Naive thymus-derived CD4-positive, alpha-beta T cell (primary cell): ENCODE results near the gene PLEKHA5. TPM values are rescaled to one million over a fixed set of nuclear protein-coding genes. Genes with fewer than 3 reads are reported as not detected.
A peak's percentile ranks its signal among the peaks of the same experiment; 100 is the strongest.

Experiments used
- ATAC-seq: fragments of 150-1000 bp; cut with Tn5 transposase; 2 replicates; pipeline ENCODE4 v1.10.0; 2021; ENCODE audit warnings: mild to moderate bottlenecking, moderate library complexity
- CTCF ChIA-PET: fragments of 350-600 bp; sonication (Branson Sonifier 250); formaldehyde crosslinking; loops from one replicate; lab custom pipeline; 2021; ENCODE audit warnings: antibody characterized with exemption; lab: Charles Lee
- POLR2A ChIA-PET: fragments of 350-600 bp; sonication (Branson Sonifier 250); formaldehyde crosslinking; loops from one replicate; lab custom pipeline; 2021; ENCODE audit warnings: antibody characterized with exemption, inconsistent platforms; lab: Charles Lee
- DNase-seq, 9 donors: peaks; one replicate each; pipeline versions ENCODE4 v3.0.0 to v3.0.0-alpha.2; 2020 to 2022; ENCODE audit warnings: mixed read lengths in 1 of 9
- H3K27ac ChIP-seq: one replicate; pipeline ENCODE4 v1.7.0; 2013; ENCODE audit warnings: mild to moderate bottlenecking, low read depth, low read length, moderate library complexity
- H3K27me3 ChIP-seq, 2 donors: one replicate each; pipeline ENCODE4 v1.7.0; 2013; ENCODE audit warnings: low read length in 2 of 2, mild to moderate bottlenecking in 2 of 2, moderate library complexity in 2 of 2; ENCODE audit not compliant: control insufficient read depth in 2 of 2, insufficient read depth in 2 of 2
- H3K36me3 ChIP-seq, 3 experiments: 1 replicate in 2 of 3; 2 replicates in 1 of 3; pipeline ENCODE4 v1.7.0; 2013; ENCODE audit warnings: low read length in 3 of 3, mild to moderate bottlenecking in 3 of 3, moderate library complexity in 1 of 3; ENCODE audit not compliant: insufficient read depth in 3 of 3, control insufficient read depth in 2 of 3
- H3K4me1 ChIP-seq, 2 donors: one replicate each; pipeline ENCODE4 v1.7.0; 2013; ENCODE audit warnings: low read length in 2 of 2, mild to moderate bottlenecking in 2 of 2, moderate library complexity in 1 of 2; ENCODE audit not compliant: control insufficient read depth in 2 of 2, insufficient read depth in 2 of 2
- H3K4me3 ChIP-seq: 2 replicates; pipeline ENCODE4 v1.7.0; 2013; ENCODE audit warnings: mild to moderate bottlenecking, low read length
- H3K9me3 ChIP-seq, 3 experiments: 1 replicate in 2 of 3; 2 replicates in 1 of 3; pipeline ENCODE4 v1.7.0; 2013; ENCODE audit warnings: low read length in 3 of 3; ENCODE audit not compliant: control insufficient read depth in 2 of 3
- H3K27ac Mint-ChIP-seq, 9 donors: one replicate each; pipeline ENCODE4 v1.8.0; 2020 to 2022; ENCODE audit warnings: mixed read lengths in 9 of 9, mild to moderate bottlenecking in 8 of 9, moderate library complexity in 5 of 9, inconsistent platforms in 2 of 9
- H3K27me3 Mint-ChIP-seq, 5 donors: one replicate each; pipeline ENCODE4 v1.8.0; 2021 to 2022; ENCODE audit warnings: mixed read lengths in 5 of 5, mild to moderate bottlenecking in 1 of 5
- H3K36me3 Mint-ChIP-seq, 5 donors: one replicate each; pipeline ENCODE4 v1.8.0; 2020 to 2022; ENCODE audit warnings: mixed read lengths in 5 of 5, mild to moderate bottlenecking in 3 of 5, inconsistent platforms in 1 of 5
- H3K4me1 Mint-ChIP-seq, 7 donors: one replicate each; pipeline ENCODE4 v1.8.0; 2020 to 2022; ENCODE audit warnings: mixed read lengths in 7 of 7, mild to moderate bottlenecking in 3 of 7, inconsistent platforms in 1 of 7
- H3K4me3 Mint-ChIP-seq, 10 donors: one replicate each; pipeline ENCODE4 v1.8.0; 2020 to 2022; ENCODE audit warnings: mild to moderate bottlenecking in 10 of 10, mixed read lengths in 10 of 10, moderate library complexity in 6 of 10, inconsistent platforms in 2 of 10
- H3K9me3 Mint-ChIP-seq, 11 donors: one replicate each; pipeline ENCODE4 v1.8.0; 2020 to 2022; ENCODE audit warnings: mixed read lengths in 11 of 11, mild to moderate bottlenecking in 4 of 11, inconsistent platforms in 1 of 11, moderate library complexity in 1 of 11
- intact Hi-C, 2 donors: fragments of 100-400 bp; cut with micrococcal nuclease; formaldehyde crosslinking; loops; one replicate each; pipeline ENCODE4 v1.15.1; 2023
- polyA plus RNA-seq, 2 donors: library from polyadenylated mRNA; unstranded; fragments of 300-500 nt; fragmentation: Illumina TruSeq; gene quantifications; one replicate each; pipeline ENCODE4 v1.2.3, GENCODE V29; 2021
- total RNA-seq, 6 experiments: library from RNA in 5 of 6; stranded (reverse) in 5 of 6; gene quantifications; 1 replicate in 5 of 6; 2 replicates in 1 of 6; pipeline ENCODE4 v1.2.3 and lab custom pipeline; 2021 to 2026

Gene PLEKHA5
- total and polyA plus RNA-seq, 7 experiments from 2014 or later = 0.32 to 5.3 (median 1.3) TPM

DNA sequence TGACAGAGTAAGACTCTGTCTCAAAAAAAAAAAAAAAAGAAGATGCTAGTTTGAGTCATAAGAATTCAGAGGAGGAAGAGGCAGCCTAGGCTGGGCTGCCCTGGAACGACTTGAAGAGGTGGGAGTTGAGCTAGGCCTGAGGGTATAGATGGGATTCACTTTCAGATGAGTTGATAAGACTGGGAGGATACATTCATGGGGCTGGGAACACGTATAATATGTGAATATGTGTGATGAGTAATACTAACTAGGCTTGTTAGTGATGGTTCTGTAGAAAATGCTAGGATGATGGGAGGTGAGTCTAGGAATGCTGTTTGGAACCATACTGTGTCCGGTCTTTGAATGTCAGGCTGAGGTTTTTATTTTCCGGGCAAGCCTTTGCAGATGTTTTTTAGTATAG is 9.0 kb downstream of the PLEKHA5 start:
- no peak for ATAC-seq
- intact Hi-C loops = no loop called here
- Histone ChIP-seq H3K27me3 (no peaks in the 10 kb centered on the region), H3K36me3 (no peaks in the 10 kb centered on the region), H3K4me3 (no peak overlapping the region), H3K27ac (no peak overlapping the region), H3K9me3 (no peaks in the 10 kb centered on the region), H3K4me1 (no peaks in the 10 kb centered on the region)
- CTCF ChIA-PET = no interaction called here
- Mint-ChIP-seq H3K27ac (peak overlapping the region in 1 of 9 donors; percentile 53), H3K9me3 (peaks cover 0 to 4% (median 0%) of the 10 kb centered on the region in 11 donors), H3K4me3 (no peak overlapping the region), H3K27me3 (peaks cover 9 to 27% (median 11%) of the 10 kb centered on the region in 5 donors), H3K4me1 (peaks cover 0 to 3% (median 0%) of the 10 kb centered on the region in 7 donors), H3K36me3 (no peaks in the 10 kb centered on the region)
- no peak for DNase-seq
- POLR2A ChIA-PET = no interaction called here

DNA sequence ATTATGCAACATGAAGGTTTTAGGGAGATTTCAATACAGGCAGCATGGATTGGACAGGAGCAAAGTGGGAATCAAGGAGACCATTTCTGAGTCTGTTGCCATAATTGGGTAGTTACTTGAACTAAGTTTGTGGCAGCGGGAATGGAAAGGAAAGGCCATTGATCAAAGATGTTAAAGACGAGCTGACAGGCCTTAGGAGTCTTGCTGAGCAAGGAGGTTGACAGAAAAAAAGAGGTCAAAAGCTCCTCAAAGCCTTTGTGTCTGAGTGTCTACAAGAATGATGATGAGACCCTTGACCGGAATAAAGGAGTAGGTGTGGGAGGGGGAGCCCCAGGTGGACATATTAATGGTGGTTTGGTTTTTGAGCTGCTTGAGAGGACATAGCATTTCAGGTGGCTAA is 9.4 kb downstream of the PLEKHA5 start:
- POLR2A ChIA-PET = no interaction called here
- no peak overlapping the region for H3K4me3 ChIP-seq
- Mint-ChIP-seq H3K27ac (peak overlapping the region in 1 of 9 donors; percentile 53), H3K4me3 (no peak overlapping the region), H3K9me3 (peaks cover 0 to 4% (median 0%) of the 10 kb centered on the region in 11 donors), H3K36me3 (no peaks in the 10 kb centered on the region), H3K4me1 (peaks cover 0 to 3% (median 0%) of the 10 kb centered on the region in 7 donors), H3K27me3 (peaks cover 5 to 23% (median 11%) of the 10 kb centered on the region in 5 donors)
- DNase-seq (no peak), ATAC-seq (no peak)
- no peaks in the 10 kb centered on the region for H3K27me3 ChIP-seq
- H3K9me3 ChIP-seq = no peaks in the 10 kb centered on the region
- no peak overlapping the region for H3K27ac ChIP-seq
- no peaks in the 10 kb centered on the region for H3K36me3 ChIP-seq
- CTCF ChIA-PET = no interaction called here
- intact Hi-C loops = no loop called here
- no peaks in the 10 kb centered on the region for H3K4me1 ChIP-seq

DNA sequence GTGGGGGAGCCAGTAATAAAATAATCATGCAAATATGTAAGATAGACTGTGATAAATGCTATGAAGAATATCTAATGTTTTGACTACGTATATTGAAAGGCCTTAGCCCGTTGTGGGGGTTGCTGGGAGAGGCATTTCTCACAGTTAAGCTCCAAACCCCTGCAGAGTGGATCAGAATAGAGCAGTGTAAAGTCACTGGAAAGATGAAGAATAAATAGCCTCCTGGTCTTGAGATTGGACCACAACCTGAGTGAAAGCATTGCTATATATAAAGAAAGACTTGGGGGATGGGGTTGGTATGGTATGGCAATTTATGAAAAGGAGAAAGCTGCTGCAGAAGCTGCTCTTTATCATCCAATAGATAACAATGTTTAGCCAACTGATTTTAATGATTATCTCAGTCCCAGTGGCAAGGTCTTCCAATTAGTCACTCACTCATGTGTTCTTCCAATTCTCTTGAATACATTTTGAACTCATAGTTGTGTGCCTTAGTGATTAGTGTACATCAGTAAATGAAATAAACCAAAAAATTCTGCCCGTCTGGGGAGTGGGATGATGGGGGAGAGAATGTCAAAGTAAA is 10.2 kb downstream of the PLEKHA5 start:
- ATAC-seq (no peak), DNase-seq (no peak)
- Histone ChIP-seq H3K4me1 (no peaks in the 10 kb centered on the region), H3K27ac (no peak overlapping the region), H3K9me3 (no peaks in the 10 kb centered on the region), H3K36me3 (no peaks in the 10 kb centered on the region), H3K4me3 (no peak overlapping the region), H3K27me3 (no peaks in the 10 kb centered on the region)
- Mint-ChIP-seq H3K36me3 (no peaks in the 10 kb centered on the region), H3K9me3 (peaks cover 0 to 4% (median 0%) of the 10 kb centered on the region in 11 donors), H3K27me3 (peaks cover 2 to 18% (median 8%) of the 10 kb centered on the region in 5 donors), H3K27ac (no peak overlapping the region), H3K4me1 (peaks cover 0 to under 1% (median 0%) of the 10 kb centered on the region in 7 donors), H3K4me3 (no peak overlapping the region)
- CTCF ChIA-PET = no interaction called here
- POLR2A ChIA-PET = no interaction called here
- intact Hi-C loops = no loop called here

DNA sequence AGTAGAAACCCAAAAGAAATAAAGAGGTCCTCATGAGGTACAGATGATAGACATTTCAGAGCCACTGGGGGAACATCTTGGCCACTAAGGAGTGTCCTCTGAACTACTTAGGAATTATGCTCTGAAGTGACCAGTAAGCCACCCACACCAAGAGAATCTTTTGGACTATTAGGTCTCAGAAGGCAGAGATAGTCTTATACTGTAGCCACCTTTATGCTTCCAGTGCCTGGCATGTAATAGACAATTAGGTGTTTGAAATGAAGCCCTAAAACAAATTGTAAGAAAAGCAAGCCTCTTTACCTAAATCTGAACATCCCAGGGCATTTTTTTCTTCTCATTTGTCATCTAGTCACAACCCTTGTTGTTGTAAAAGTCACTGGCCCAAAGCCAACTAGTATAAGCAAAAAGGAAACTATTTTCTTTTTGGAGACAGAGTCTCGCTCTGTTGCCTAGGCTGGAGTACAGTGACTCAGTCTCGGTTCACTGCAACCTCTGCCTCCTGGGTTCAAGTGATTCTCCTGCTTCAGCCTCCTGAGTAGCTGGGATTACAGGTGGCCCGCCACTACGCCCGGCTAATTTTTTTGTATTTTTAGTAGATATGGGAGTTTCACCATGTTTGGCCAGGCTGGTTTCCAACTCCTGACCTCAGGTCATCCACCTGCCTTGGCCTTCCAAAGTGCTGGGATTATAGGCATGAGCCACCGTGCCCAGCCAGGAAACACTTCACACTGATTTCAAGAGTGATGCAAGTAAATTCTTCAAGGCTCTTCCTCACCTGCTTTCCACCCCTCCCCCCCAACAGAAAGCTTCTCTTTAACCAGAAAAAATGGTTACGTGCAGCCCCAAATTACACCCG is 11.1 kb downstream of the PLEKHA5 start:
- ChIA-PET POLR2A (no interaction called here), CTCF (no interaction called here)
- H3K27ac Mint-ChIP-seq = no peak overlapping the region
- no peaks in the 10 kb centered on the region for H3K4me1 ChIP-seq
- H3K4me3 ChIP-seq = no peak overlapping the region
- H3K4me1 Mint-ChIP-seq = no peaks in the 10 kb centered on the region
- H3K9me3 ChIP-seq = no peaks in the 10 kb centered on the region
- no peak for DNase-seq
- ATAC-seq = no peak
- H3K36me3 Mint-ChIP-seq = no peaks in the 10 kb centered on the region
- H3K36me3 ChIP-seq = no peaks in the 10 kb centered on the region
- H3K27me3 Mint-ChIP-seq = peaks cover 0 to 9% (median 4%) of the 10 kb centered on the region in 5 donors
- H3K9me3 Mint-ChIP-seq = peaks cover 0 to 4% (median 0%) of the 10 kb centered on the region in 11 donors
- H3K27me3 ChIP-seq = no peaks in the 10 kb centered on the region
- H3K4me3 Mint-ChIP-seq = no peak overlapping the region
- intact Hi-C loops = no loop called here
- no peak overlapping the region for H3K27ac ChIP-seq

DNA sequence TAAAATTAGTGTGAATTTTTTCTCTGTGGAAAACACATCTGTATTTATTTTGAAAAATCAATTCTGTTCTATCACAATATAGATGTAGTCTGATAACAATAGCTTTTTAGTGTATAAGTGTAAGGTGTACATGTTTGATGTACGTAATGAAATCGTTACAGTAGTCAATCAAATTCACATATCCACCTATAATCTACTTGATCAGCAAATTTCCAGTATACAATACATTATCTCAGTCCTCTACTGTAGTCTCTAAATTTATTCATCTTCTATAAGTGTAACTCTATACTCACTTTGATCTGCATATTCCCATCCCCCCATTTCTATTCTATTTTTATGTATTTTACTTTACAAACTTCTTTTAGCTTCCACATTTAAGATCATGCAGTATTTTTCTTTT is 13.0 kb downstream of the PLEKHA5 start:
- no peaks in the 10 kb centered on the region for H3K36me3 Mint-ChIP-seq
- H3K27ac Mint-ChIP-seq = no peak overlapping the region
- CTCF ChIA-PET = no interaction called here
- H3K27ac ChIP-seq = no peak overlapping the region
- no peak for DNase-seq
- peaks cover 0 to 4% (median 0%) of the 10 kb centered on the region in 11 donors for H3K9me3 Mint-ChIP-seq
- H3K4me3 ChIP-seq = no peak overlapping the region
- no peaks in the 10 kb centered on the region for H3K9me3 ChIP-seq
- H3K36me3 ChIP-seq = no peaks in the 10 kb centered on the region
- no peaks in the 10 kb centered on the region for H3K27me3 ChIP-seq
- H3K4me1 Mint-ChIP-seq = no peaks in the 10 kb centered on the region
- intact Hi-C loops = no loop called here
- POLR2A ChIA-PET = no interaction called here
- no peaks in the 10 kb centered on the region for H3K4me1 ChIP-seq
- no peak overlapping the region for H3K4me3 Mint-ChIP-seq
- ATAC-seq = no peak
- H3K27me3 Mint-ChIP-seq = peaks cover 0 to 7% (median 4%) of the 10 kb centered on the region in 5 donors

DNA sequence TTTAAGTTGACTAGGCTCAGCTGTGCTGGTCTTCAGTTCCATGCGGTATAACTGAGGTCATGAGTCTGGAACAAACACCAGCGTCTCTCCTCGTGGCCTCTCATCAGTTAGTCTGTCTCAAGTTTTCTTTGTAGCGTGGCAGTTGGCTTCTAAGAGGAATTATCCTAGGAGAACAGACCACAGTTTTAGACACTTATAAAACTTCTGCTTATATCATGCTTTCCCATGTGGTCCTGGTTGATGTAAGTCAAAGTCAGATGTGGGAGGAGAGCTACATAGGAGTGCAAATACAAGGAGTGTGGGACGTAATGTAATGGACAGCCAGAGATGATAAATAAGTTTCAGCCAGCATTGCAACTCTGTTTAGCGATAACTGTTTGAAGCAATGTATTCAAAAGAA is 14.8 kb downstream of the PLEKHA5 start:
- CTCF ChIA-PET = no interaction called here
- H3K27ac Mint-ChIP-seq = no peak overlapping the region
- no peak for ATAC-seq

More for the DNA sequence above, 14.8 kb downstream of the PLEKHA5 start:
- no peak overlapping the region for H3K4me3 ChIP-seq
- H3K27me3 Mint-ChIP-seq = no peaks in the 10 kb centered on the region
- no peak for DNase-seq
- no peaks in the 10 kb centered on the region for H3K27me3 ChIP-seq
- no peak overlapping the region for H3K27ac ChIP-seq
- no peaks in the 10 kb centered on the region for H3K4me1 ChIP-seq
- no peaks in the 10 kb centered on the region for H3K4me1 Mint-ChIP-seq
- no peaks in the 10 kb centered on the region for H3K9me3 ChIP-seq
- intact Hi-C loops = no loop called here
- no peak overlapping the region for H3K4me3 Mint-ChIP-seq
- POLR2A ChIA-PET = no interaction called here
- H3K9me3 Mint-ChIP-seq = no peaks in the 10 kb centered on the region
- H3K36me3 ChIP-seq = no peaks in the 10 kb centered on the region
- no peaks in the 10 kb centered on the region for H3K36me3 Mint-ChIP-seq
